Chondrocyte (in vitro differentiated cells): ENCODE results near the gene DLX6. TPM values are rescaled to one million over a fixed set of nuclear protein-coding genes. Genes with fewer than 3 reads are reported as not detected.

Source experiments
- DNase-seq: peaks from one replicate; pipeline ENCODE4 v3.0.0; 2021; ENCODE audit warnings: mixed read lengths, low spot score
- H3K27ac Mint-ChIP-seq: one replicate; pipeline ENCODE4 v1.8.0; 2021; ENCODE audit warnings: mild to moderate bottlenecking, moderate library complexity, mixed read lengths; ENCODE audit not compliant: unreplicated experiment
- H3K27me3 Mint-ChIP-seq: 2 replicates; pipeline ENCODE4 v1.8.0; 2021; ENCODE audit warnings: low read depth, mixed read lengths
- H3K36me3 Mint-ChIP-seq: 2 replicates; pipeline ENCODE4 v1.8.0; 2021; ENCODE audit warnings: low read depth, mixed read lengths
- H3K4me1 Mint-ChIP-seq: 2 replicates; pipeline ENCODE4 v1.8.0; 2021; ENCODE audit warnings: low read depth, mild to moderate bottlenecking, mixed read lengths
- H3K4me3 Mint-ChIP-seq: one replicate; pipeline ENCODE4 v1.8.0; 2021; ENCODE audit warnings: mild to moderate bottlenecking, moderate library complexity, mixed read lengths; ENCODE audit not compliant: unreplicated experiment
- H3K9me3 Mint-ChIP-seq: 2 replicates; pipeline ENCODE4 v1.8.0; 2021; ENCODE audit warnings: low read depth, mixed read lengths
- CTCF ChIP-seq: fragments of 200-600 bp; sonication (generic); IDR thresholded peaks from 2 replicates; pipeline ENCODE4 v1.5.0; 2021; ENCODE audit warnings: antibody characterized with exemption, mild to moderate bottlenecking, moderate library complexity
- total RNA-seq: library from RNA; stranded (reverse); gene quantifications from 3 replicates; pipeline ENCODE4 v1.2.1, GENCODE V29; 2021

DLX6 gene
- total RNA-seq, 1 donor from 2014 or later = not detected

DNA sequence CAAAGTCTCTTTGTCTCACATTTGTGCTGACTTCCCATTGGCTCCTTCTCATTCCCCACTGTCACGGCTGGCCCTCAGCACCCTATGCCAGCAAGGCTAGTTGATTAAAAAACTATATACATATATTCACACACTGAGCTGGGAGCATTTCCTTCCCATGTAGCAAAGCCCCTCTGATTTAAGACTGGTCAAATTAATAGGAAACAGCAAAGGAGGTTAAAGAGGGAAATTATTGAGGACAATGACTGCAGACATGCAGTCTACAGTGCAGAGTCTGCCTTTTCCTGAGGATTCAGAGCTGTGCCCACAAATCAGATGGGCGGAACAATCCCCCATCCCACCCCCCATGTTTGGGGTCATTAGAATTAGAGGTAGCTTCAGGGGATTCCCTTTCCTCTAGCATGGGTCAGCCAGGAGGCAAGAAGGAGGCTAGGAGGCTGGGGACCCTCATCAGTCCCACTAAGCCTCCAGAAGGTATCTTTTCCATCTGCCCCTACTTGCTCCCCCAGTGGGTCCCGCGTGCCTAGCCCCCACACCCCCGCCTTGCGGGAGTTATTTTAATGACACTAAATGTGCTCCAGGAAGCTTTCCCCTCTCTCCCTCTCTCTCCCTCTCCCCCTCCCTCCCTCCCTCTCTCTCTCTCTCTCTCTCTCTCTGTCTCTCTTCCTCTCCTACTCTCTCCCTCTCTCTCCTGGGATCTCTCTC lies 9.8 kb upstream of the DLX6 start:
- Mint-ChIP-seq H3K9me3 (no peaks in the 10 kb centered on the region), H3K27me3 (peaks cover 90% of the 10 kb centered on the region), H3K4me3 (no peak overlapping the region), H3K36me3 (peaks cover 6% of the 10 kb centered on the region), H3K27ac (no peak overlapping the region), H3K4me1 (peaks cover 15% of the 10 kb centered on the region)
- TF ChIP-seq CTCF = no peak
- DNase-seq = no peak

- no peak for TF ChIP-seq CTCF
These were observed 9.0 kb upstream of the DLX6 start for GRCh38 chr7:96996111-96996957.

DNA sequence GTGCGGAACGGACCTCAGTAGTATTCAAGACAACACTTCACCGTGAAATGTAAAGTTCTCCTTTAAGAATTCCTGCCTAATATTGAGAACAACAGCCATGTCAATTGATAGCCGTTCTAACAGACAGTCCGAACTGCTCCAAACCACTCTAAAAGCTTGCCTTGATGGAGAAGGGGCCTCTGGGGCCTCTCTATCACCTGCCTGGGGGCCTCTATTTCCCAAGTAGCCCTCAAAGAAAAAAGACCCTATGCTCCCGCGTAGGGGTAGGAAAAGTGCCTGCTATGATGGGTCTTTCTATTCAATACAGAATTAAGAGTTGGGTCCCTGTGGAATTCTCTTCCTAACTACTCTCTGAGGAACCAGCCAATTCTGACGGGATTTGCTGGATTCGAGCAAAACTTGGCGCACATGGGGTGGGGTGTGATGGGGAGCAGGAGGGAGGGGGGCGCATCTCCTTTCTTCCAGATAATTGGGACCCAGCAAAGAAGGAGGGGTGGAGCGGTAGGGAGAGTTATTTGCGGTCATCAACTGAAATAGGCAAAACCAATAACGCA lies 8.3 kb upstream of the DLX6 start:
- Mint-ChIP-seq H3K27me3 (peaks cover 93% of the 10 kb centered on the region), H3K9me3 (no peaks in the 10 kb centered on the region), H3K27ac (no peak overlapping the region), H3K36me3 (peaks cover 6% of the 10 kb centered on the region), H3K4me1 (peaks cover 15% of the 10 kb centered on the region), H3K4me3 (no peak overlapping the region)
- no peak for TF ChIP-seq CTCF
- no peak for DNase-seq

More at GRCh38 chr7:96996111-96996957, 9.0 kb upstream of the DLX6 start:
- H3K4me3 Mint-ChIP-seq = no peak overlapping the region
- H3K9me3 Mint-ChIP-seq = no peaks in the 10 kb centered on the region
- H3K4me1 Mint-ChIP-seq = peaks cover 15% of the 10 kb centered on the region
- no peak for DNase-seq
- H3K36me3 Mint-ChIP-seq = peaks cover 6% of the 10 kb centered on the region
- H3K27me3 Mint-ChIP-seq = peaks cover 94% of the 10 kb centered on the region
- no peak overlapping the region for H3K27ac Mint-ChIP-seq

DNA sequence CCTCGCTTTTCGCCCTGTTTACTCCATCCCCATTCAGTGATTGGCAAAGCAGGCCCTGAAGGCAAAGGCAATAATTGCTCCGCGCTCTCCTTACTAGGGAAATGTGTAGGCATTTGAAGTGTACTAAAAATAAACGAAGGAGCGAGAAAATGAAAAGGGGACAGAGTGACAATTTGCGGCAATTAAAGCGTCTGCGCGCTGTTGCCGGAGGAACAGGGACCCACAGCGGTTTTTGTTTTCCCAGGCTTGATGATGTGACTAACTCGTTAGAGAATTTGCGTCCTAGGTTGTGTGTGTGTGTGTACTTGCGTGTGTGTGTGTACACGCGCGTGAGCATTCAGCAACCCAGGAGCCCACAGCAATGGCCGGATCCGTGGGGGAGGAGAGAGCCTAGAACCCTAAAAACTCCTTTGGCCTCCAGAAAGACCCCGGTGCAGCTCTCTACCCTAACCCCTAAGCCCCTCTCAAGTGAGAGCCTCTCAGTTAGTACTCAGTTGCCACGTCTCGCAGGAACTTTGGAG lies 7.8 kb upstream of the DLX6 start:
- H3K4me1 Mint-ChIP-seq = peaks cover 15% of the 10 kb centered on the region
- no peak overlapping the region for H3K27ac Mint-ChIP-seq
- no peak overlapping the region for H3K4me3 Mint-ChIP-seq
- DNase-seq = no peak
- TF ChIP-seq CTCF = no peak
- peaks cover 93% of the 10 kb centered on the region for H3K27me3 Mint-ChIP-seq
- no peaks in the 10 kb centered on the region for H3K9me3 Mint-ChIP-seq
- H3K36me3 Mint-ChIP-seq = peaks cover 6% of the 10 kb centered on the region

DNA sequence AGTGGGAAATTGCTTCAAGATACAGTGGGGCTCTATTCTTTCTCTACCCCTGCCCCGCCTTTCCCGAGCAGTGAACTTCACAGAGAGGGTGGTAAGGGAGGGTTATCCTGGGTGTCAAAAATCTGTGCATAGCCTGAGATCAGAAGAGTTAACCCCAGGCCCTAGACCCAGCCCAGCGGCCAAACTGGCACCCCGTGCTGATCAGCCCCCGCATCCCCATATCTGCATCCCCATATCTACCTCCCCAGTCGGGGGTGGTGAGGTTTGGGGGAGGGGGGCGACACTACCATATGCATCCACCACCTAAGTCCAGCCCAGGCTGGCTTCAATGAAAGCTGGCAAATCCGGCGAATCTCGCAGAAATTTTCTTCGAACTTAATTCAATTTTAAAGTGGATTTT lies 7.0 kb upstream of the DLX6 start:
- TF ChIP-seq CTCF = no peak
- Mint-ChIP-seq H3K9me3 (no peaks in the 10 kb centered on the region), H3K27ac (no peak overlapping the region), H3K4me1 (peaks cover 13% of the 10 kb centered on the region), H3K27me3 (peaks cover 93% of the 10 kb centered on the region), H3K36me3 (peaks cover 2% of the 10 kb centered on the region), H3K4me3 (no peak overlapping the region)
- DNase-seq = no peak
